HepG2 (cell line): ENCODE data around the gene SLC16A14. TPM values are rescaled to one million over a fixed set of nuclear protein-coding genes. Genes with fewer than 3 reads are reported as not detected.

Experiments
- AKNA ChIP-seq: sonication (generic); formaldehyde crosslinking; IDR thresholded peaks from 2 replicates; pipeline ENCODE4 v1.4.0; 2020; ENCODE audit warnings: missing genetic modification reagents, borderline replicate concordance
- CBX2 ChIP-seq, 2 experiments: fragments of 200-600 bp in 1 of 2; sonication (generic); formaldehyde crosslinking in 1 of 2; IDR thresholded peaks; 2 replicates each; pipeline versions ENCODE4 v1.7.0 to v1.8.1; 2018 to 2022; ENCODE audit warnings: low read depth in 2 of 2, low read length in 1 of 2, mild to moderate bottlenecking in 1 of 2, missing genetic modification reagents in 1 of 2
- ETV6 ChIP-seq: sonication (generic); formaldehyde crosslinking; conservative IDR thresholded peaks from 2 replicates; pipeline ENCODE4 v1.4.0; 2020; ENCODE audit warnings: missing genetic modification reagents
- GPN1 ChIP-seq: sonication (generic); formaldehyde crosslinking; IDR thresholded peaks from 2 replicates; pipeline ENCODE4 v1.5.1; 2020; ENCODE audit warnings: missing genetic modification reagents, borderline replicate concordance
- HBP1 ChIP-seq: IDR thresholded peaks from 2 replicates; pipeline ENCODE4 v1.6.1; 2016; ENCODE audit warnings: low read depth, control low read depth
- HIC2 ChIP-seq: sonication (generic); formaldehyde crosslinking; IDR thresholded peaks from 2 replicates; pipeline ENCODE4 v1.9.0; 2022; ENCODE audit warnings: low read depth, missing genetic modification reagents
- NCOR1 ChIP-seq: fragments of 200-600 bp; sonication (generic); IDR thresholded peaks from 2 replicates; pipeline ENCODE4 v1.7.0; 2017; ENCODE audit warnings: antibody characterized with exemption, low read length, borderline replicate concordance
- NR0B2 ChIP-seq: sonication (generic); formaldehyde crosslinking; IDR thresholded peaks from 2 replicates; pipeline ENCODE4 v1.4.0; 2020; ENCODE audit warnings: mild to moderate bottlenecking, missing genetic modification reagents
- RFXAP ChIP-seq: sonication (generic); formaldehyde crosslinking; IDR thresholded peaks from 2 replicates; pipeline ENCODE4 v1.4.0; 2020; ENCODE audit warnings: missing genetic modification reagents, borderline replicate concordance
- WIZ ChIP-seq: sonication (generic); formaldehyde crosslinking; IDR thresholded peaks from 2 replicates; pipeline ENCODE4 v1.5.1; 2020; ENCODE audit warnings: mild to moderate bottlenecking, missing genetic modification reagents
- ZBTB20 ChIP-seq: sonication (generic); formaldehyde crosslinking; IDR thresholded peaks from 2 replicates; pipeline ENCODE4 v1.8.1; 2023; ENCODE audit warnings: missing genetic modification reagents, low read depth, mild to moderate bottlenecking, borderline replicate concordance
- ZBTB4 ChIP-seq: sonication (generic); formaldehyde crosslinking; IDR thresholded peaks from 2 replicates; pipeline ENCODE4 v1.4.0; 2020; ENCODE audit warnings: missing genetic modification reagents, mild to moderate bottlenecking, borderline replicate concordance
- ZBTB8A ChIP-seq: sonication (generic); formaldehyde crosslinking; IDR thresholded peaks from 2 replicates; pipeline ENCODE4 v1.4.0; 2020; ENCODE audit warnings: mild to moderate bottlenecking, low read depth, missing genetic modification reagents, borderline replicate concordance
- ZKSCAN1 ChIP-seq: fragments of 150-350 bp; IDR thresholded peaks from 2 replicates; pipeline ENCODE4 v1.6.1; 2014; ENCODE audit warnings: low read length
- ZNF234 ChIP-seq: sonication (generic); formaldehyde crosslinking; conservative IDR thresholded peaks from 2 replicates; pipeline ENCODE4 v1.5.1; 2020; ENCODE audit warnings: mild to moderate bottlenecking, missing genetic modification reagents
- ZNF263 ChIP-seq: sonication (generic); formaldehyde crosslinking; IDR thresholded peaks from 2 replicates; pipeline ENCODE4 v1.4.0; 2020; ENCODE audit warnings: missing genetic modification reagents
- ZNF83 ChIP-seq: sonication (generic); formaldehyde crosslinking; IDR thresholded peaks from 2 replicates; pipeline ENCODE4 v1.4.0; 2020; ENCODE audit warnings: missing genetic modification reagents, mild to moderate bottlenecking, borderline replicate concordance
- polyA plus RNA-seq, 8 experiments: library from polyadenylated mRNA; depleted of rRNA in 3 of 8; stranded (reverse) in 7 of 8; unstranded in 1 of 8; fragments of >200 nt; fragmentation: Illumina TruSeq in 4 of 8; extraction: Trizol in 4 of 8; gene quantifications; 2 replicates each; pipeline versions ENCODE4 v1.2.1 to v1.2.3, GENCODE V29; 2011 to 2016; ENCODE audit warnings: low read depth in 4 of 8, missing spikeins in 1 of 8, mixed read lengths in 1 of 8; ENCODE audit not compliant: insufficient read depth in 1 of 8
- total RNA-seq, 5 experiments: library from RNA; depleted of rRNA; stranded (reverse); fragments of >200 nt; fragmentation: Illumina TruSeq; extraction: Trizol; gene quantifications; 2 replicates each; pipeline ENCODE4 v1.2.3, GENCODE V29; 2016; ENCODE audit warnings: low read depth in 1 of 5

SLC16A14 gene
- total and polyA plus RNA-seq, 2 of the 13 experiments (the other 11 are each of a cell fraction or from before 2014, with no cell fraction given), result 0.05 TPM; not detected in 1

GRCh38 chr2:230016844-230017243 lies 51.9 kb downstream of the SLC16A14 start (continued):
- TF ChIP-seq ZBTB4 (no peak), ZBTB20 (CRISPR knock-in tag) (no peak), ZKSCAN1 (no peak), WIZ (no peak), NCOR1 (0 out of 2 replicates have a peak, but pooled peaks have one; percentile 29), NR0B2 (CRISPR knock-in tag) (no peak), HIC2 (no peak), CBX2 (IDR thresholded peaks at IDR 0.05; ENCODE audit: low read depth, low read length) (no peak), CBX2 (CRISPR knock-in tag; IDR thresholded peaks at IDR 0.05; ENCODE audit: low read depth) (no peak), ZNF234 (CRISPR knock-in tag) (no peak), ZNF263 (CRISPR knock-in tag) (no peak), ETV6 (CRISPR knock-in tag) (no peak), ZBTB8A (no peak), ZNF83 (CRISPR knock-in tag) (no peak), RFXAP (CRISPR knock-in tag) (no peak), HBP1 (CRISPR knock-in tag) (no peak), GPN1 (CRISPR knock-in tag) (no peak), AKNA (CRISPR knock-in tag) (no peak)
